Activated B cell treated with CpG ODN at 0.5 μM for 24 hours (primary cell): Measurements from ENCODE around the gene ZBTB46. TPM values are rescaled to one million over a fixed set of nuclear protein-coding genes. Genes with fewer than 3 reads are reported as not detected.
"Not testable (repeated sequence)": the region's sequence is repeated elsewhere in the genome, so short reads cannot be mapped to it uniquely, and the experiment has no call there.

Experiments
- ATAC-seq: fragments of 200-7000 bp; cut with Tn5 transposase; one replicate; pipeline ENCODE4 v1.10.0; 2021; ENCODE audit warnings: low read depth, mild to moderate bottlenecking, moderate library complexity
- CTCF ChIA-PET: fragments of 350-600 bp; sonication (Branson Sonifier 250); formaldehyde crosslinking; loops from one replicate; lab custom pipeline; 2021; ENCODE audit warnings: antibody characterized with exemption; lab: Charles Lee
- POLR2A ChIA-PET: fragments of 350-600 bp; sonication (Branson Sonifier 250); formaldehyde crosslinking; loops from one replicate; lab custom pipeline; 2021; ENCODE audit warnings: antibody characterized with exemption; lab: Charles Lee
- DNase-seq: peaks from one replicate; pipeline ENCODE4 v3.0.0; 2022
- H3K27ac Mint-ChIP-seq: one replicate; pipeline ENCODE4 v1.8.0; 2020; ENCODE audit warnings: mixed read lengths
- H3K27me3 Mint-ChIP-seq: one replicate; pipeline ENCODE4 v1.8.0; 2021; ENCODE audit warnings: mixed read lengths
- H3K36me3 Mint-ChIP-seq: one replicate; pipeline ENCODE4 v1.8.0; 2021; ENCODE audit warnings: low read depth, mixed read lengths
- H3K4me1 Mint-ChIP-seq: one replicate; pipeline ENCODE4 v1.8.0; 2021; ENCODE audit warnings: mixed read lengths
- H3K4me3 Mint-ChIP-seq: one replicate; pipeline ENCODE4 v1.8.0; 2020; ENCODE audit warnings: mild to moderate bottlenecking, mixed read lengths
- H3K9me3 Mint-ChIP-seq: one replicate; pipeline ENCODE4 v1.8.0; 2020; ENCODE audit warnings: mixed read lengths
- intact Hi-C: fragments of 100-400 bp; cut with micrococcal nuclease; formaldehyde crosslinking; loops from one replicate; pipeline ENCODE4 v1.15.1; 2024
- total RNA-seq: library from RNA; stranded (reverse); gene quantifications from 2 replicates; pipeline ENCODE4 v1.2.3, GENCODE V29; 2022
- TF ChIP-seq, protein P1 (sequence below): fragments of 200-600 bp; IDR thresholded peaks from one replicate; pipeline ENCODE4 v1.8.0; 2022; ENCODE audit warnings: antibody characterized with exemption, mild to moderate bottlenecking

ZBTB46 gene
- total RNA-seq, 1 donor from 2014 or later: 0.49 TPM

DNA sequence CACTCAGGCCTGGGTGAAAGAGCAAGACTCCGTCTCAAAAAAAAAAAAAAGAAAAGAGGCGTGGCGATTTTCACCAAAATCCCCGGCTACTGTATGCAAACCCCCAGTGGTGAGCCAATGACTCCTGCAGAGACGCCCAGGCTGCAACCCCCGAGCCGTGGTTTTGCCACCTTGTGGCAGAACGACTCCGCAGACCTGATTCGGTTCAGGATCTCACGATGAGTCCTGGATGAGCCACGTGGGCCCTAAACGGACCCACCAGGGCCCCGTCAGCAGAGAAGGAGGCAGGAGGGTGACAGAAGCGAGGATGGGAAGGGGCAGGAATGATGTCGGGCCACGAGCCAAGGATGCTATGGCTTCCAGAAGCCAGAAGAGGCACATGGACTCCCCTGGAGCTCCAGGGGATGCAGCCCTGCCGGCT is 49.0 kb downstream of the ZBTB46 start:
- POLR2A ChIA-PET: no interaction called here
- H3K4me3 Mint-ChIP-seq: no peak overlapping the region
- intact Hi-C loops: no loop called here

DNA sequence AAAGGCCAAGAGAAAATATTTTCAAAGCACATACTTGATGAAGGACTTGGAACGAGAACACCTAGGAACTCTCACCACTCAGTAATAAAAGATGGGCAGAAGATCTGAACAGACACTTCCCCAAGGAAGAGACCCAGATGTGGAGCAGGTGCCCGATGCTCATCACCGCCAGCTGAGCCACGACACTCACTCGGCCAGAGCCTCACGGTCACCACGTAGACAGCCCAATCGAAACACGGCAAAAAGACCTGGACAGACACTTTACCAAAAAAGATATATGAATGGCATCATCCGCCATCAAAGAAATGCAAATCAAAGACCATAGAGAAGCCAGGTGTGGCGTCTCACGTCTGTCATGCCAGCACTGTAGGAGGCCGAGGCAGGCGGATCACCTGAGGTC is 49.9 kb downstream of the ZBTB46 start:
- Mint-ChIP-seq H3K4me1 (peaks cover 4% of the 10 kb centered on the region), H3K9me3 (no peaks in the 10 kb centered on the region), H3K4me3 (no peak overlapping the region), H3K27me3 (no peaks in the 10 kb centered on the region), H3K36me3 (no peaks in the 10 kb centered on the region), H3K27ac (no peak overlapping the region)
- DNase-seq (no peak), ATAC-seq (no peak)
- intact Hi-C loops: no loop called here
- ChIA-PET POLR2A (no interaction called here), CTCF (no interaction called here)
- TF ChIP-seq, protein P1, sequence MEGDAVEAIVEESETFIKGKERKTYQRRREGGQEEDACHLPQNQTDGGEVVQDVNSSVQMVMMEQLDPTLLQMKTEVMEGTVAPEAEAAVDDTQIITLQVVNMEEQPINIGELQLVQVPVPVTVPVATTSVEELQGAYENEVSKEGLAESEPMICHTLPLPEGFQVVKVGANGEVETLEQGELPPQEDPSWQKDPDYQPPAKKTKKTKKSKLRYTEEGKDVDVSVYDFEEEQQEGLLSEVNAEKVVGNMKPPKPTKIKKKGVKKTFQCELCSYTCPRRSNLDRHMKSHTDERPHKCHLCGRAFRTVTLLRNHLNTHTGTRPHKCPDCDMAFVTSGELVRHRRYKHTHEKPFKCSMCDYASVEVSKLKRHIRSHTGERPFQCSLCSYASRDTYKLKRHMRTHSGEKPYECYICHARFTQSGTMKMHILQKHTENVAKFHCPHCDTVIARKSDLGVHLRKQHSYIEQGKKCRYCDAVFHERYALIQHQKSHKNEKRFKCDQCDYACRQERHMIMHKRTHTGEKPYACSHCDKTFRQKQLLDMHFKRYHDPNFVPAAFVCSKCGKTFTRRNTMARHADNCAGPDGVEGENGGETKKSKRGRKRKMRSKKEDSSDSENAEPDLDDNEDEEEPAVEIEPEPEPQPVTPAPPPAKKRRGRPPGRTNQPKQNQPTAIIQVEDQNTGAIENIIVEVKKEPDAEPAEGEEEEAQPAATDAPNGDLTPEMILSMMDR: no peak

More for the DNA sequence above, 49.0 kb downstream of the ZBTB46 start:
- Mint-ChIP-seq H3K9me3 (no peaks in the 10 kb centered on the region), H3K27me3 (no peaks in the 10 kb centered on the region), H3K36me3 (no peaks in the 10 kb centered on the region), H3K27ac (no peak overlapping the region), H3K4me1 (peaks cover 6% of the 10 kb centered on the region)
- TF ChIP-seq, protein P1: no peak
- CTCF ChIA-PET: no interaction called here
- ATAC-seq (peak; percentile 33), DNase-seq (no peak)

DNA sequence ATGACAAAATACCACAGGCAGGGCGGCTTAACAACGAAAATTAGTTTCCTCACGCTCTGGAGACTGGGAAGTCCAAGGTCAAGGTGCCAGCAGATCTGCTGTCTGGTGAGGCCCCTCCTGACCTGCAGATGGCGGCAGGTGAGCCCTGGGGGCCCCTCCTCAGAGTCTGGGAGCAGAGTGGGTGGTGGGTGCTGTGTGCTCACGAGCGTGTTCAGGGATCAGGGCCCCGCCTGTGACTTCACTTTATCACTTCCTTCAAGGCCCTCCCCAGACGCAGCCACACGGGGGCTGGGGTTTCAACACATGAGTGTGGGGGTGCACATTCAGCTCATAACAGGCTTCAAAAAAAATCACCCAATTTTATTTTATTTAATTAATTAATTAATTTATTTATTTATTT is 52.2 kb downstream of the ZBTB46 start:
- H3K27me3 Mint-ChIP-seq: peaks cover 2% of the 10 kb centered on the region
- H3K9me3 Mint-ChIP-seq: no peaks in the 10 kb centered on the region
- H3K36me3 Mint-ChIP-seq: no peaks in the 10 kb centered on the region
- TF ChIP-seq, protein P1: no peak
- no peak for DNase-seq
- POLR2A ChIA-PET: no interaction called here
- no peak overlapping the region for H3K4me3 Mint-ChIP-seq
- H3K4me1 Mint-ChIP-seq: no peaks in the 10 kb centered on the region
- CTCF ChIA-PET: no interaction called here
- no peak for ATAC-seq
- intact Hi-C loops: no loop called here
- H3K27ac Mint-ChIP-seq: no peak overlapping the region

DNA sequence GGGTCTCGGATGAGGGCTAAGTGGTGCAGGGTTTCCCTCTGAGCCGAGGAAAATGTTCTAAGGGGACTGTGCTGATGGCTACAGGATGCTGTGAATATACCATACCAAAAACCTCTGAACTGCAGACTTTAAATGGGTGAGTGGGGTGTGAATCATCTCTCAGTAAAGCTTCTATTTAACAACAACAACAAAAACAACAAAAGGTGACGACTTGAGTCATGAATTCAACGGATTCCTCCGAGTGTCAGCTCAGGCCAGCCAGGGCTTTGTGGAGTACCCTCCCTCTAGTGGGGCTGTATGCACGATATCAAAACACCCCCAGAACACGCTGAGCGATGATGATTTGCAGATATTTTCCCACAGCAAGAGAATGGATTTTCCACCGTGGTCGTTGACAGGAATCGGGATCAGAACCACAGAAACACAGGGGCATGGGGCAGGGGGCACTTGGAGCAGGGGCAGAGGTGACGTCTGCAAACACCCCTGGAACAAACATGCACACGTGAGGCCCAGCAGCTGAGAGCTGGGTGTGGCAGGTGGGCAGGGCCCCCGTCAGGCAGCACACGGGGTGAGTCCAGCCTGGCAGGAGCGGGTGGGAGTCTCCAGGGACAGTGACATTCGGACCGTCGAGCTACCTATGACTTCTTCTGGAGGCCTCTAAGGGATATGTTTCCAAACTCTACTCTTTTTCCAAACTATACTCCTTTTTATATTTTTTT is 52.9 kb downstream of the ZBTB46 start:
- H3K27me3 Mint-ChIP-seq: peaks cover 2% of the 10 kb centered on the region
- POLR2A ChIA-PET: no interaction called here
- CTCF ChIA-PET: no interaction called here
- intact Hi-C loops: no loop called here
- DNase-seq (no peak), ATAC-seq (no peak)
- no peak overlapping the region for H3K4me3 Mint-ChIP-seq
- no peaks in the 10 kb centered on the region for H3K4me1 Mint-ChIP-seq
- H3K9me3 Mint-ChIP-seq: no peaks in the 10 kb centered on the region
- no peak overlapping the region for H3K27ac Mint-ChIP-seq
- TF ChIP-seq, protein P1: no peak
- H3K36me3 Mint-ChIP-seq: no peaks in the 10 kb centered on the region

DNA sequence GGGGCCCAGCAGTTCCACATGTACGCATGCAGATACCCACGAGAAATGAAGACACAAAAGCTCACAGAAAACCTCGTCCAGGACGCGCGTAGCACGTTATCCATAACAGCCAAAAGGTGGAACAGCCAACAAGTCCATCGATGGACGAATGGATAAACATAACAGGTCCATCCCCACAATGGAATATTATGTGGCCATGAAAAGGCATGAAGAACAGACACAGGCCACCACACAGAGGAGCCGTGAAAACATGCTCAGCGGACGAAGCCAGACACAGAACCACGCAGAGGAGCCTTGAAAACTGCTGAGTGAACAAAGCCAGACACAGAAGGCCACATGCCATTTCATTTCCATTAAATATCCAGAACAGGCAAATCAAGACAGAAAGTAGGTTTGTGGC is 53.5 kb downstream of the ZBTB46 start:
- Mint-ChIP-seq H3K9me3 (no peaks in the 10 kb centered on the region), H3K36me3 (no peaks in the 10 kb centered on the region), H3K27me3 (peaks cover 2% of the 10 kb centered on the region), H3K4me1 (no peaks in the 10 kb centered on the region), H3K4me3 (no peak overlapping the region), H3K27ac (no peak overlapping the region)
- intact Hi-C loops: no loop called here
- no peak for ATAC-seq
- POLR2A ChIA-PET: no interaction called here
- CTCF ChIA-PET: no interaction called here
- DNase-seq: no peak
- TF ChIP-seq, protein P1: no peak

DNA sequence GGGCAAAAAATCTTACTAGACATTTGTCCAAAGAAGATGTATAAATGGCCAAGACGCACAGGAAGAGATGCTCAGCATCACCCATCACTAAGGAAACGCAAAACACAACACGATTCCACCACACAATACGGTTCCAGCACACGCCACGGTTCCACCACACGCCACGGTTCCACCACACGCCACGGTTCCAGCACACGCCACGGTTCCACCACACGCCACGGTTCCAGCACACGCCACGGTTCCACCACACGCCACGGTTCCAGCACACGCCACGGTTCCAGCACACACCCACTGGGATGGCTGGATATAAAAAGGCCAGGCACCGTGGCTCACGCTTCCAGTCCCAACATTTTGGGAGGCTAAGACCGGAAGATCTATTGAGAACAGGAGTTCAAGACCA is 54.2 kb downstream of the ZBTB46 start:
- H3K36me3 Mint-ChIP-seq, H3K4me1 Mint-ChIP-seq, H3K27me3 Mint-ChIP-seq, H3K9me3 Mint-ChIP-seq, ATAC-seq, H3K27ac Mint-ChIP-seq, H3K4me3 Mint-ChIP-seq, POLR2A ChIA-PET, CTCF ChIA-PET, DNase-seq, intact Hi-C loops: not testable (repeated sequence)
